ENCODE results near the gene LPP. TPM values are rescaled to one million over a fixed set of nuclear protein-coding genes. Genes with fewer than 3 reads are reported as not detected.

LPP gene
- total and polyA plus RNA-seq, 2 donors (not counting 1 experiment from before 2014, with no cell fraction given), result 7.6 to 81.7 TPM

GRCh38 chr3:188122571-188123169 is 31.3 kb upstream of the LPP start:
- H4K20me1 ChIP-seq (ENCODE audit: control insufficient read depth, insufficient read depth, low read length, poor library complexity, severe bottlenecking), result no peaks in the 10 kb centered on the region
- Mint-ChIP-seq H3K9me3 (ENCODE audit: insufficient read depth) (no peaks in the 10 kb centered on the region), H3K27ac (peak overlapping the region; percentile 59), H3K4me1 (peaks cover 21% of the 10 kb centered on the region), H3K4me3 (peak overlapping the region; percentile 61), H3K27me3 (peaks cover 8% of the 10 kb centered on the region)
- no CpG with 5 or more reads among the region's 4 CpGs for WGBS (ENCODE audit: insufficient coverage)
- CTCF ChIA-PET, result interaction anchor here (0.8 kb wide), 1 partner anchor 11 kb away, joined by 3 read pairs; no protein-coding TSS in a partner anchor
- H3K27me3 ChIP-seq (replicated peaks in 1 of 4; ENCODE audit: control extremely low read depth in 1 of 4, control insufficient read depth in 3 of 4, insufficient read depth in 4 of 4, low read length in 3 of 4), result no peaks in the 10 kb centered on the region
- peak overlapping the region; percentile 13 for H2AFZ ChIP-seq (ENCODE audit: insufficient read depth, low read depth, low read length, poor library complexity, severe bottlenecking)
- peak overlapping the region; percentile 46 for H3K4me2 ChIP-seq (replicated peaks; ENCODE audit: low read depth, low read length, poor library complexity, severe bottlenecking)
- ATAC-seq (ENCODE audit: low read depth) (no peak), DNase-seq (no peak)
- H3K27ac ChIP-seq (ENCODE audit: low read length in 2 of 2), result peak overlapping the region in 1 of 2 donors; percentile 57
- H3K36me3 ChIP-seq (replicated peaks in 1 of 2; ENCODE audit: control extremely low read depth in 1 of 2, control insufficient read depth in 1 of 2, extremely low read depth in 1 of 2, insufficient read depth in 2 of 2, low read length in 1 of 2), result no peaks in the 10 kb centered on the region
- no peaks in the 10 kb centered on the region for H3K9me3 ChIP-seq (ENCODE audit: control extremely low read depth in 1 of 3, control insufficient read depth in 2 of 3, insufficient read depth in 1 of 3, low read length in 2 of 3)
- POLR2A ChIA-PET, result interaction anchor here (0.6 kb wide), 1 partner anchor 31 kb away, joined by 4 read pairs; no protein-coding TSS in a partner anchor
- no peaks in the 10 kb centered on the region for H3K79me2 ChIP-seq (ENCODE audit: control insufficient read depth, insufficient read depth, low read length)
- H3K9ac ChIP-seq (ENCODE audit: low read length), result peak overlapping the region; percentile 6
- intact Hi-C loops (cut with micrococcal nuclease), result no loop called here
- peaks cover 16 to 18% of the 10 kb centered on the region in 2 donors for H3K4me1 ChIP-seq (ENCODE audit: control insufficient read depth in 2 of 2, insufficient read depth in 2 of 2, low read length in 2 of 2)
- H3K4me3 ChIP-seq (ENCODE audit: control extremely low read depth in 1 of 5, extremely low read depth in 1 of 5, insufficient read depth in 1 of 5, low read depth in 2 of 5, low read length in 4 of 5), result no peak overlapping the region
- TF ChIP-seq EZH2 (IDR thresholded peaks at IDR 0.05; ENCODE audit: borderline replicate concordance, insufficient read depth, low read depth, low read length, poor library complexity, severe bottlenecking) (no peak), CTCF (IDR thresholded peaks at IDR 0.05) (no peak)

- intact Hi-C loops (cut with micrococcal nuclease), result no loop called here
- Mint-ChIP-seq H3K27ac (peak overlapping the region; percentile 59), H3K4me3 (peak overlapping the region; percentile 61), H3K9me3 (ENCODE audit: insufficient read depth) (no peaks in the 10 kb centered on the region), H3K27me3 (peaks cover 8% of the 10 kb centered on the region), H3K4me1 (peaks cover 21% of the 10 kb centered on the region)
- Histone ChIP-seq H2AFZ (ENCODE audit: insufficient read depth, low read depth, low read length, poor library complexity, severe bottlenecking) (peak overlapping the region; percentile 13), H3K79me2 (ENCODE audit: control insufficient read depth, insufficient read depth, low read length) (no peaks in the 10 kb centered on the region), H3K4me1 (ENCODE audit: control insufficient read depth in 2 of 2, insufficient read depth in 2 of 2, low read length in 2 of 2) (peaks cover 16 to 18% of the 10 kb centered on the region in 2 donors), H3K4me3 (ENCODE audit: control extremely low read depth in 1 of 5, extremely low read depth in 1 of 5, insufficient read depth in 1 of 5, low read depth in 2 of 5, low read length in 4 of 5) (peak overlapping the region in 1 of 5 experiments; percentile 40), H4K20me1 (ENCODE audit: control insufficient read depth, insufficient read depth, low read length, poor library complexity, severe bottlenecking) (no peaks in the 10 kb centered on the region), H3K36me3 (replicated peaks in 1 of 2; ENCODE audit: control extremely low read depth in 1 of 2, control insufficient read depth in 1 of 2, extremely low read depth in 1 of 2, insufficient read depth in 2 of 2, low read length in 1 of 2) (no peaks in the 10 kb centered on the region), H3K27me3 (replicated peaks in 1 of 4; ENCODE audit: control extremely low read depth in 1 of 4, control insufficient read depth in 3 of 4, insufficient read depth in 4 of 4, low read length in 3 of 4) (no peaks in the 10 kb centered on the region), H3K4me2 (replicated peaks; ENCODE audit: low read depth, low read length, poor library complexity, severe bottlenecking) (peak overlapping the region; percentile 46), H3K9me3 (ENCODE audit: control extremely low read depth in 1 of 3, control insufficient read depth in 2 of 3, insufficient read depth in 1 of 3, low read length in 2 of 3) (no peaks in the 10 kb centered on the region), H3K9ac (ENCODE audit: low read length) (peak overlapping the region; percentile 6), H3K27ac (ENCODE audit: low read length in 2 of 2) (peak overlapping the region in 1 of 2 donors; percentile 57)
- TF ChIP-seq CTCF (IDR thresholded peaks at IDR 0.05) (no peak), EZH2 (IDR thresholded peaks at IDR 0.05; ENCODE audit: borderline replicate concordance, insufficient read depth, low read depth, low read length, poor library complexity, severe bottlenecking) (no peak)
- ATAC-seq (ENCODE audit: low read depth) (peak; percentile 68), DNase-seq (peak; percentile 57)
- ChIA-PET POLR2A (interaction anchor here (0.6 kb wide), 1 partner anchor 30 kb away, joined by 4 read pairs; no protein-coding TSS in a partner anchor), CTCF (no interaction called here)
- WGBS (ENCODE audit: insufficient coverage), result 40% methylated on average over 2 of the region's 6 CpGs
Measured at GRCh38 chr3:188123170-188123905, 30.6 kb upstream of the LPP start.
